HG03442 (cell line): Measurements from ENCODE around the gene RTN4R.
"Not testable (repeated sequence)": the region's sequence is repeated elsewhere in the genome, so short reads cannot be mapped to it uniquely, and the experiment has no call there.

Experiments used
- ATAC-seq: cut with Tn5 transposase; IDR thresholded peaks from one replicate; pipeline ENCODE4 v1.9.1; 2021; ENCODE audit warnings: mild to moderate bottlenecking, moderate library complexity; ENCODE audit not compliant: unreplicated experiment

Gene RTN4R

DNA sequence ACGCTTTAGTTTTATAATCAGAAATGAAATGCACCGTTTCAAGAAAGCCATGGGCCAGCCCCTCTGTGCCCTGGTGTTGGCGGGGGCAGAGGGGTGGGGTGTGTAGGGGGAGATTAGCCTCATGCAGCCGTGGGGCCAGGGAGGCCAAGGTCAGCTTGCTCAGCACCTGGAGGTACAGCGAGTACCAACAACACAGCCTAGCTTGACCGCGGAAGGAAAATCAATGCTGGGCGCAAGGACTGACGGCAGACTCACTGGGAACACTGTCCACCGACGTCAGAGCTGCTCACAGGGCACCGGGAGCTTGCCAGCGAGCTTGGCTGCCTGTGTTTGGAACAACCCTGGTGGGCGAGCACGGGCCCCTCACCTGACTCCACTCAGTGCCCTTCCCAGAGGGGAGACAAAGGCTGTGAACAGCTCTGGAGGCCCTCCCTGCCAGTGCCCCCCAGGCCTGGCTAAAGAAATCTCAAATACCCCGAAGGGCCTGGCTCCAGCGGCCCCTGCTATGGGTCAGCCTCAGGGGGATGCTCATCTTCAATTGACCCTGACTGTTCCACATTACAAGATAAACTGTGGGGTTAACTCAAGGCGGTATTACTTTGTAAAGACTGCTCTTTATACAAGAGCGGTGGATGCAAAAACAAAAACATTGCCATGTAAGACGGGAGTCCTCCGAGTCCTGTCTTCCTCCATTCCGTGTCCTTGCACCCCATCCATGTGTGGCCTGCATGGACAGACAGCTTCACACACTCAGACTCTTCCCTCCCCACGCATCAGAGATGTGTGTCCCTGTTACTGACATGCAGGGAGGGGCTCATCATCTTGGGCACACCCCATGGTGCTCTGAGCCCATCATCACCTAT, 21.3 kb upstream of the RTN4R start:
- not testable (repeated sequence) for ATAC-seq

GRCh38 chr22:20286784-20287423, 18.8 kb upstream of the RTN4R start:
- not testable (repeated sequence) for ATAC-seq

GRCh38 chr22:20286312-20286660, 18.2 kb upstream of the RTN4R start:
- ATAC-seq = not testable (repeated sequence)

GRCh38 chr22:20285473-20286311, 17.6 kb upstream of the RTN4R start:
- ATAC-seq = peak; percentile 49

- no peak for ATAC-seq
Measured at GRCh38 chr22:20284471-20285086, 16.5 kb upstream of the RTN4R start.

- ATAC-seq = no peak
Measured at GRCh38 chr22:20283674-20284066, 15.6 kb upstream of the RTN4R start.

DNA sequence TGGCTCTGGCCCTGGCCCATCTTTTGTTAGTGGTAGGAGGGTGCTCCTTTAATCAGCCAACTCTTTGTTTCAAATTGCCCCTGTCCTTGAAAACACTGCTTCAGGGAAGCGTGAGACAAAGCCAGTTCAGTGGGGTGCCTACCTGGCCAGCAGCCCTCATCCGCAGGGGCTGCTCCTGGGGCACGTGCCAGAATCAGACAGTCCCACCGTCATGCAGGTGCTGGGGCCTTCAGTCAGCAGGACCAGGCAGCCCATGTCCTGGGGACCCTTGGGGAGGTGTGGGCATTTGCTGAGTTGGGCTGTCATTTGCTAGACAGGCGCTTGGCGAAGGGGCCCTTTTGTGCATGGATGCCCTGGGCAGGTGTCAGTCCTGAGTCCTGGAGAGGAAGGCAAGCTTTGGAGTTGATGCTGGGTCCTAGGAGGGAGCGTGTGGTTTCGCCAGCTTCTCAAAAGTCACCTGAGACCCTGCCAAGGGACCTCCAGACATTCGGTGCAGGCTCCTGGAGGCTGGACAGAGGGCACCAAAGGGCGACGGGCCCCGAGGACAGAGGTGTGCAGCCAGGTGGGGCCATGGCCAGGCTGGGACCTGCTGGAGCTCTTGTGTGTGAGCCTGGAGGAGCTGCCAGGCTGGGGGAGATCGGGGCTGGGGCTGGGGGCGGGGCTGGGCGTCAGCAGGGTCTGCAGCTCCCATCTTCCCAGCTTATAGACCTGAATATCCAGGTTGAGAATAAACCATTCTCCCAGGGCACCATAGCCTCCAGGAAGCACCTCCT, 15.0 kb upstream of the RTN4R start:
- no peak for ATAC-seq

DNA sequence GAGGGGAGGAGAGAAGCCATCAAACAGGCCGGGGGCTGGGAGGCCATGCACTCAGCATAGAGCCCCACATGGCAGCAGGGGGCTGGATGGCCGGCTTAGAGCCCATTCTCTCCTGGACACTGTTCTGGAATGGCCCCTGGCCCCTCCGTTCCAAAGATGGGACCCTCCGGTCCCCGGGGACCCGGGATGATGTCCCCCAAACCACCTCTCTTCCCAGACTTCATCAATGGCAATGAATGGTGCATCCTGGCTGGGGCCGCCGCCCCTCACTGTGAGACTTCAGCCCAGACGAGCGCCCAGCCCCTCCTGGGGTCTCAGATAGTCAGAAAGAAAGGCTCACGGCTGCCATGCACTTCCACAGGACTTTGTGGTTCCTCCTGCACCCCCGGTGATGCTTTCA, 13.8 kb upstream of the RTN4R start:
- no peak for ATAC-seq

- ATAC-seq = not testable (repeated sequence)
Measured at GRCh38 chr22:20281473-20281872, 13.4 kb upstream of the RTN4R start.

GRCh38 chr22:20280866-20281265, 12.7 kb upstream of the RTN4R start:
- no peak for ATAC-seq

- ATAC-seq = not testable (repeated sequence)
Measured at GRCh38 chr22:20280163-20280562, 12.0 kb upstream of the RTN4R start.

DNA sequence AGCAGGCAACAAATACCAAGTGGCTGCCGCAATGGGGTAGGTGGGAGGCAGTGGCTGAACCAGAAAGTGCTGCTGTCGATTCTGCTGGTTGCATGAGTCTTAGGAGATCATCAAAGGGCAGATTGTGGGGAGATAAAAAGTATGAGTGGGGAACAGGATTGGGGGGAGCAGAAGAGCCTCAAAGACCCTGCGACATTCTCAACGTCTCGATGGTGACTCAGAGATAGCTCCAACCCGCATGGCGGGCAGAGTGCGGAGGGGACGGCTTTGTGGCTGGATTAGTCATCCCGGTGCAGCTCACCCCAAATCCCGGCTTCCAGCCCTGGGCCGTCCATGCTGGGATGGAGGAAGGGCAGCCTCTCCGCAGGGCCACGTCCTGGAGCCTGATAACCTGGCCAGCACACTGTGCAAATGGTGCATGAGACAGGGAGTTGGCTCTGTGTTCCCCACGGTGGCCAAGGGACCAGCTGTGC, 11.6 kb upstream of the RTN4R start:
- no peak for ATAC-seq

DNA sequence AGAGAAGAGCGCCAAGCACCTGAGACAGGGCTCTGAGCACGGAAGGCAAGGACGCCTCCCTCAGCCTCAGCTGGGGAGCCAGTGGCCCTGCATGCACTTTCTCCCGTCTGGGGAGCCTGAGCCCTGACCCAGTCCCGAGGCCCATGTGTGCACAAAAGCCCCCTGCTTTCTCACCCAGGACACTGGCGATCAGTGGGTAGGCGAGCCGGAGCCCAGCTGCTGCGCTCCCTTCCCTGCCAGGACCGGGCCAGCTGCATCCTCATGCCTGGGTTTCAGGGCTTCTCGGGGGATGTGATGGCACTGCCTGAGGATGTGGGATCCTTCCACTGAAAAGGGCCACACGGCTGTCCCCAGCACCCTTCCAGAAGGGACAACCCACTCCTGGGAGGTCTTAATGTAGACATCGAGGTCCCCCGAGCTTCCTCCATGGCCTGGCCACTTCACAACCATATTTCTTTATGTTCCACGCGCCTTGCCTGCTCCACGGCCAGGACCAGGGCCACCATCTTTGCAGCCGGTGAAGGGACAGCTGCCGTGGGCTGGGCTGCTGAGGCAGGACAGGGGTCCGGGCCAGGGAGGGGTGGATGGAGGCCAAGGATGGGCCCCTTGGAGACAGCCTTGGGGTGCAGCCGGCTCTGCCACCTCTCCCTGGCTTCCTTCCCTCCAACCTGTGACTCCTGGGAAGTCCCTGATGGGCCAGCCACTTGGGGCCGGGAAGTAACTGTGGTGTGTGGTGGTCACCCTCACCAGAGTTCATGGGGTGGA, 10.8 kb upstream of the RTN4R start:
- ATAC-seq = not testable (repeated sequence)

DNA sequence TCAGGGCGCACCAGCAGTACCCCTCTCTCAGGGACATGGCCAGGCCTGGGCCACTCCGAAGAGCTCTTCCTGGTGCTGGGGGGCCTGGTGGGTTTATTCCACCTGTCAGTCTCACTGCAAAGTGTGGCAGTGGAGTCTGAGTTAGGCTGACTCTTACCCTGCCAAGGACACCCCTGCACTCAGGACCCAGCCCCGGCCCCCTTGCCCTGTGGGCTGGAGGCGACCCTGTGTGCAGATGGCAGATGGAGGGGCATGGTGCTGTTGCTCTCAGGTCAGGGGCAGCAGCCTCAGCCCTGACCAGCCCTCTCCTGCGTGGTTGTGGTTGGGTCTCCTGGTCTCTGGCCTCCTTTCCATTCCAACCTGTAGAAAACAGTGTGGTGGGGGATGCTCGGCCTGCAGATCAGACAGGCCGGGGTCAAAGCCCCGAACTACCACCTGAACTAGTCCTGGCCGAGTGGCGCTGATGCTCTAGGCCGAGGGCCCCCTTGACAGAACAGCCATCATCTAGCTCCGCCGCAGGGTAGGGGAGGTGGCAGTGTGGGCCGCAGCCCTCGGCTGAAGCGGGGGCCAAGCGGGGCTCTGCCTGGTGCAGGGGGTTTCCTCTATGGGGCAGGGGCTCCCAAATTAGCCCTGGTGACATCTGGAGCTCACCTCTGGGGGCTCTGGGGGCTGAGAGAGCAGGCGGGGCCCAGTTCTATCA, 10.0 kb upstream of the RTN4R start:
- ATAC-seq = not testable (repeated sequence)

DNA sequence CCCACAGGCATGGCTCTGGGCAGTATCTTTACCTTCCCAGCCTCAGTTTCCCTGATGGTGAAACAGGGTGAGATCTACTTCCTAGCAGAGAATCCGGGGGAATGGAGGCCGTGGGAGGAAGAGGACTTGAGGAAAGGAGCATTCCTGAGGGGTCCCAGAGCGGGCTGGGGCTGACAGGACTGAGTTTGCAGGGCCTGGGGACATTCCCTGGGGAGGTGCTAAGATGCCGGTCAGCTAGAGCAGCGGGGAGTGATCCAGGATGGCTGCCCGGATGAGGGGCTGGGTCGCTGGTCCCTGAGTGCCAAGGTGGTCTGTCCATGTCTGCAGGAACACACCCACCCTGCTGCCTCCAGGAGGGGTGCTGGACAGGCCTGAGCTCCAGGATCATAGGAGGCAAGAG, 8.3 kb upstream of the RTN4R start:
- no peak for ATAC-seq

- ATAC-seq = no peak
Measured at GRCh38 chr22:20275836-20276235, 7.7 kb upstream of the RTN4R start.

DNA sequence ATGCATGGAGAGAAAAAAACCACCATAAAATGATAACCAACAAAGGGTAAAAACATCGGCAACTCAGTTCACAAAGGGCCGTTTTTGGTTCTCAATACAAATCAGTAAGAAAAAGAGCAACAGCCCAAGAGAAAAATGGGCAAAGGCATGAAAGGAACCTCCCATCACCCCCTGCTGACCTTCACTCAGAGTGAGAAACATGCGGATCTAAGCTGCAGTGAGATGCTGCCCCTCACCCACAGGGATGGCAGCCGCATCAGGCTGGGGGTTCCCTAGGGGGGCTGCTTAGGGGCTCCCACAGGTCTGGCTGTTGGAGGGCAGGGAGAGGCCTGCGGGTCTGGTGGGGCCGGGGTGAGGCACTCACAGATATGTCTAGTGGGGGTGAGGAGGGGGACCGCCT, 7.2 kb upstream of the RTN4R start:
- not testable (repeated sequence) for ATAC-seq

DNA sequence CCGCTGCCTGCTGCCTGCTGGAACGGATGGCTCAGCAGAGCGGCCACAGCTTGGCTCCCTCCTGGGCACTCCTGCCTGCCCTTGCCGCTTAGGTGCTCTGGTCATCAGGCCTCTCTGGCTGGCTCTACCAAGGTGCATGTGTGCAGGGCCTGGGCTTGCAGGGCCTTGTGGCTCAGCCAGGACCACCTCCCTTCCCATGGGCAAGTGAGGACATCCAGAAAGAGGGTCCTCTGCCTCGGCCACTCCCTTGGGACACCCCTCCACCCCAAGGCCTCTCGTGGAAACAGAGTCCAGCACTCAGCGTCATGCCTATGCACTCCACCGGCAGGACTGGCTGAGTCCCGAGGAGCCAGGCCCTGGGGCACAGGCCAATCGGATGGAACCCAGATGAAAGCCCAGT, 6.3 kb upstream of the RTN4R start:
- not testable (repeated sequence) for ATAC-seq

DNA sequence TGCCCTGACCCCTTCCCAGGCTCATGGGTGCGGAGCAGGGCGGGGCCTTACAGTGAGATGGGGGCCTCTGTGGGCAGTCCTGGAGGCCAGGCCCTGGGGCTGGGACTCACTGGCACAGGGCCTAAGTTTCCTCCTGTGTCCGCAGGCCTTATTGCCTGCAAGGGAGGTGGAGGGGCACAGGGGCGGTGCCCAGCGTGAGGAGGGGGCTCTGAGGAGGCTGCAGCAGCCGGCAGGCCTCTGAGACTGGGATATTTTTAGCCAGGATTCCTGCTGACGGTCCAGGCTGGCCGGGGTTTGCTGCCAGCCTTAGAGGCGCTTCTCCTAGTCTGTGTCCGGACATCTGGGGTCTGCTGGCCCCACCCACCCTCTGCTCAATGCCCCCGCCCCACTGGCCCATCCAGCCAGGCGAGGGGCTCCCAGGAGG, 5.7 kb upstream of the RTN4R start:
- no peak for ATAC-seq
